ENCODE measurements around the gene PSPC1. TPM values are rescaled to one million over a fixed set of nuclear protein-coding genes. Genes with fewer than 3 reads are reported as not detected.

PSPC1 gene
- total and polyA plus RNA-seq, 2 of the 13 experiments (the other 11 are each of a cell fraction or from before 2014, with no cell fraction given), result 33.5 to 94.0 TPM

- H3K4me3 ChIP-seq (replicated peaks in 1 of 3; ENCODE audit: insufficient read depth in 1 of 3, low read depth in 2 of 3, low read length in 3 of 3), result no peak overlapping the region
- intact Hi-C loops (cut with micrococcal nuclease; ENCODE audit: unreplicated experiment) (no loop called here), in situ Hi-C loops (cut with HindIII; ENCODE audit: extremely low pct_ligation_motif_present, low pct_unique_long_range_greater_than_20kb) (no loop called here)
- H4K20me1 ChIP-seq (ENCODE audit: insufficient read depth, low read length), result no peaks in the 10 kb centered on the region
- no peak overlapping the region for H3K9ac ChIP-seq (ENCODE audit: insufficient read depth, low read depth, low read length)
- no peak overlapping the region for H3K4me2 ChIP-seq (ENCODE audit: low read depth, low read length)
- 83% methylated on average over 7 of the region's 13 CpGs for whole genome bisulfite sequencing (ENCODE audit: low lambda C conversion rate)
- no peak for DNase-seq (ENCODE audit: low spot score)
- H3K4me1 ChIP-seq (ENCODE audit: insufficient read depth, low read length), result no peaks in the 10 kb centered on the region
- no peak for FAIRE-seq
- H3K79me2 ChIP-seq (ENCODE audit: insufficient read depth, low read length), result no peaks in the 10 kb centered on the region
- TF ChIP-seq AGO2 (optimal IDR thresholded peaks at IDR 0.05; ENCODE audit: low read depth, low read length) (peak; percentile 6), POLR2AphosphoS2 (IDR thresholded peaks at IDR 0.05; ENCODE audit: low read depth, low read length) (no peak), FOXM1 (CRISPR knock-in tag; IDR thresholded peaks at IDR 0.05) (no peak), ZMAT3 (CRISPR knock-in tag; conservative IDR thresholded peaks at IDR 0.05) (no peak), HMGXB4 (CRISPR knock-in tag; IDR thresholded peaks at IDR 0.05; ENCODE audit: borderline replicate concordance in 1 of 2, low read depth in 1 of 2) (no peak)
- peaks cover 13 to 52% of the 10 kb centered on the region in 2 experiments for H3K36me3 ChIP-seq (replicated peaks in 1 of 2; ENCODE audit: control insufficient read depth in 1 of 2, insufficient read depth in 2 of 2, low read length in 2 of 2)
- no peak overlapping the region for H2AFZ ChIP-seq (ENCODE audit: low read length)
- H3K27ac ChIP-seq (ENCODE audit: extremely low read length, insufficient read depth, low read length), result no peak overlapping the region
- H3K27me3 ChIP-seq (ENCODE audit: control insufficient read depth in 1 of 2, insufficient read depth in 2 of 2, low read length in 2 of 2), result no peaks in the 10 kb centered on the region
- no peaks in the 10 kb centered on the region for H3K9me3 ChIP-seq (ENCODE audit: low read length)
- POLR2A ChIA-PET, result no interaction called here
- CTCF ChIA-PET (ENCODE audit: low intra/inter-chr PET ratio, low total read pairs), result no interaction called here
- ATAC-seq, result no peak; the same call in 2 of the 3 replicates
- BruUV-seq (replicated peaks), result no TSS peak
Observed at GRCh38 chr13:19663416-19663979, 119.2 kb downstream of the PSPC1 start.

- Histone ChIP-seq H3K9ac (ENCODE audit: insufficient read depth, low read depth, low read length) (no peak overlapping the region), H3K9me3 (ENCODE audit: low read length) (no peaks in the 10 kb centered on the region), H3K4me3 (replicated peaks in 1 of 3; ENCODE audit: insufficient read depth in 1 of 3, low read depth in 2 of 3, low read length in 3 of 3) (no peak overlapping the region), H4K20me1 (ENCODE audit: insufficient read depth, low read length) (no peaks in the 10 kb centered on the region), H3K4me2 (ENCODE audit: low read depth, low read length) (no peak overlapping the region), H3K79me2 (ENCODE audit: insufficient read depth, low read length) (no peaks in the 10 kb centered on the region), H2AFZ (ENCODE audit: low read length) (no peak overlapping the region), H3K4me1 (ENCODE audit: insufficient read depth, low read length) (no peaks in the 10 kb centered on the region), H3K36me3 (replicated peaks in 1 of 2; ENCODE audit: control insufficient read depth in 1 of 2, insufficient read depth in 2 of 2, low read length in 2 of 2) (peaks cover 13 to 47% of the 10 kb centered on the region in 2 experiments), H3K27me3 (ENCODE audit: control insufficient read depth in 1 of 2, insufficient read depth in 2 of 2, low read length in 2 of 2) (no peaks in the 10 kb centered on the region), H3K27ac (ENCODE audit: extremely low read length, insufficient read depth, low read length) (no peak overlapping the region)
- ATAC-seq, result no peak
- 95% methylated on average over 15 of the region's 15 CpGs for WGBS (ENCODE audit: low lambda C conversion rate)
- no peak for FAIRE-seq
- TF ChIP-seq ETV5 (CRISPR knock-in tag; IDR thresholded peaks at IDR 0.05; ENCODE audit: borderline replicate concordance) (no peak), FOXO4 (CRISPR knock-in tag; conservative IDR thresholded peaks at IDR 0.05) (no peak), RBM22 (optimal IDR thresholded peaks at IDR 0.05; ENCODE audit: low read length) (peak; percentile 30)
- ChIA-PET POLR2A (no interaction called here), CTCF (ENCODE audit: low intra/inter-chr PET ratio, low total read pairs) (no interaction called here)
- intact Hi-C loops (cut with micrococcal nuclease; ENCODE audit: unreplicated experiment), result no loop called here
- DNase-seq (ENCODE audit: low spot score), result no peak
- in situ Hi-C loops (cut with HindIII; ENCODE audit: extremely low pct_ligation_motif_present, low pct_unique_long_range_greater_than_20kb), result no loop called here
- BruUV-seq (replicated peaks), result no TSS peak
Observed at GRCh38 chr13:19661561-19661960, 121.2 kb downstream of the PSPC1 start.
